Temporal lobe (tissue), 2 donors: ENCODE results near the gene RALY. TPM values are rescaled to one million over a fixed set of nuclear protein-coding genes. Genes with fewer than 3 reads are reported as not detected.

Experiments used
- small RNA-seq: library from RNA; depleted of rRNA; stranded (forward); fragments of <200 nt; gene quantifications from one replicate; pipeline ENCODE3, GENCODE V24; 2014; ENCODE audit warnings: low replicate concordance
- total RNA-seq: library from RNA; depleted of rRNA; stranded (reverse); fragments of >200 nt; gene quantifications from one replicate; pipeline ENCODE4 v1.2.3, GENCODE V29; 2014

Gene RALY
- total RNA-seq, 1 donor from 2014 or later, result 61.0 TPM

Small RNAs within 50 kb of the gene (small RNA-seq; reads per million reads assigned to genes)
- gene MIR4755, result not detected

Other genes with a start within 250 kb of the RALY start
- gene CHMP4B, start 182.6 kb upstream of the RALY start, total RNA-seq, result 36.4 TPM
- 40.6 TPM for gene EIF2S2, start 118.3 kb downstream of the RALY start, total RNA-seq
- gene ASIP, start 247.5 kb downstream of the RALY start, total RNA-seq, result not detected